ENCODE measurements around the gene PKNOX2.

Gene PKNOX2

DNA sequence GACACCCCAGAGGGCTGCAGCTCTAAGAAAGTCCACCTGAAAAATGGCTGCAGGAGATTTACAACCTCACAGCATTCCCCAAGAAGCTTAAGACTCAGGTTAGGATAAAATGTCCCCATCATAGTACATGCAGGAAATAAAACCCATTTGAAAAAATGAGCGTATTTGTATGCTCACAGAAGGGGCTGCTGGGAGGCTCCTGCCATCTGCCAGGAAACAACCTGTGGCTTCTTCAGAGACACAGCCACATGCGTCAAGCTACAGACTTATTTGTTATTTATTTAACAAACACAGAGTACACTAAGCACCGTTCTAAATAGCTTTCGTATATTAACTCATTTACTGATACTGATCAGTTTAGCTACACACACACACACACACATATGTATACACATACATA is 258.1 kb downstream of the PKNOX2 start:
- no peak for DNase-seq

GRCh38 chr11:125423247-125423849 is 258.8 kb downstream of the PKNOX2 start:
- DNase-seq, result peak; percentile 35

- DNase-seq, result no peak
Observed at GRCh38 chr11:125425601-125426000, 261.1 kb downstream of the PKNOX2 start.

DNA sequence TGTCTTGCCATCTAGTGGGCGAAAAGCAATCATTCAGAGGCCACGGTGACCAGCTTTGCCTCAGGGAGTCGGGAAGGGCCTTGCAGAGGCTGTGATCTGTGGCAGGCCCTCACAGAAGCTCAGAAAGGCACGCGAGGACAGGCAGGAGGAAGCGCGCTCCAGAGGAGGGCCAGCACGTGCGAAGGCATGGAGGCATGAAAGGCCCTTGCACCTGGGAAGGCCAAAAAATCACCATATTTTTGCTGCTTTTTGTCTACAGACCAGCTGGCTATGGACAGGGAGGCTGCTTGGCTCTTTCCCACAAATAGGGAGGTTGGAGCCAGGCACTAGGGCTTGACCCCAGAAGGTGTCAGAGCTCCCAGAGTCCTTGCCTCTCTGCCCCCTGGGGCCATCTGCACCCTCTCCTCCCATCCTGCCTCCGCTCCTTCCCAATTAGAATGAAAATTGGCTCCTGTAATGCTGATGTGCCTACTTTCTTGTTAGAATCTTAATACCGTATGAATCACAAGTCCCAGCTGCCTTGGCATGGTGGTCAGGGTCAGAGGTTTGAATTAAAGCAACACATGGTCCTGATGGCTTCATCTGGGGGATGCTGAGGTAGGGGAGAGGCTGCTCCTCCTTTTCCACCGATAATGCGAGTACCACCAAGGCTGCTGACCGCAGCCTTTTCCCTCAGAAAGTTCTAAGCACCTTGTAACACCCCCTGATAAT is 262.4 kb downstream of the PKNOX2 start:
- DNase-seq, result no peak

DNA sequence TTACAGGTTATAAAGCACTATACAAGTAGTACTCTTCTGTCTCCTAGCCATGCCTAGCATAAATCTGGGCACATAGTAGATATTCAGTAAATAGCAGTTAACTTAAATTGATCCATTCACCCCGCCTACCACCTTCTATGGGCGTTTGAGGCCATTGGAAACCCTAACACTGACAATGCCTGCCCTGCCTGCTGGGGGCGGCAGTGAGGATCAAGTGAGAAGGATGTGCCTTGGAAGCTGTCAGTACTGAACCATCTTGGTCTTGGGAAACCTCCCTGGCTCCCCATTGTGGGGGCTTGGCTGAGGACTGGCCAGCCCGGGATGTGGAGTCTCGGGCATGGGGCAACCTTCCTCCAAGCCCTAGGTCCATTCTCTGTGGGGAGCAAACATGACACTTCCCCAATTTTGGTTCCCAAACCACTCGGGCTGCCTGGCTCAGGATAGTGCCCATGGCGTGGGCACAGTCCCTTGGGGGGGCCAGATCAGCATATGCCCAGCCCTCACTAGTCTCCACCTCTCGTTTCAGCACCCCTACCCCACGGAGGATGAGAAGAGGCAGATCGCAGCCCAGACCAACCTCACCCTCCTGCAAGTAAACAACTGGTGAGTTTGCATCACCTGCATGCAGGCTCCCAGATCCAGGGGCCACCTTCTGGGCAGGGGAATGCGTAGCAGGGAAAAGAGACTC is 264.1 kb downstream of the PKNOX2 start:
- DNase-seq, result peak; percentile 13

DNA sequence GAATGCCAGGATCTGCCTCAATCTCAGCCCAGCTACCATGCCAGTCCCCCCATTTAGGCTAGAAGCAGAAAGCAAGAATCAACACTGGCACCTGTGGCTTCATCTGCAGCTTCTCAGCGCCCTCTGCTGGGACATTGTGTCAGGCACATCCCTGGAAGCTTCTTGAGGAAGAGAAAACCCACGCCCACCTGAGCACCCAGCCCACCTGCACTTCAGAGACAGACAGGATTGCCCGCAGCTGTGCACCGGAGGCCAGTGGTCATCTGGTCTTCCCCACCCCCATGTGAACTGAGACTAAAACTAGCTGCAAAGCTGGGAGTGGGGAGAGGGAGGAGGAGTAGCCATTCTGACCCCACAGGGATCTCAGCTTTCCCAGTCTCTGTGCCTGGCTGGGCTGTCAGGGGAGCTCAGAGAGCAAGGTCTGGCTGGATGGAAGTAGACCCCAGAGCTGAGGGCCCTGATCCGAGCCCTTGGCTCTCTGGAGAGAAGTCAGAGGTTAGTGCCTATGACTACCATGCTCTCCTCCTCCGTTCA is 264.7 kb downstream of the PKNOX2 start:
- DNase-seq, result peak; percentile 64

GRCh38 chr11:125429807-125430678 is 265.5 kb downstream of the PKNOX2 start:
- no peak for DNase-seq

GRCh38 chr11:125431009-125431408 is 266.5 kb downstream of the PKNOX2 start:
- DNase-seq, result no peak

GRCh38 chr11:125431481-125431880 is 266.9 kb downstream of the PKNOX2 start:
- DNase-seq, result no peak

DNA sequence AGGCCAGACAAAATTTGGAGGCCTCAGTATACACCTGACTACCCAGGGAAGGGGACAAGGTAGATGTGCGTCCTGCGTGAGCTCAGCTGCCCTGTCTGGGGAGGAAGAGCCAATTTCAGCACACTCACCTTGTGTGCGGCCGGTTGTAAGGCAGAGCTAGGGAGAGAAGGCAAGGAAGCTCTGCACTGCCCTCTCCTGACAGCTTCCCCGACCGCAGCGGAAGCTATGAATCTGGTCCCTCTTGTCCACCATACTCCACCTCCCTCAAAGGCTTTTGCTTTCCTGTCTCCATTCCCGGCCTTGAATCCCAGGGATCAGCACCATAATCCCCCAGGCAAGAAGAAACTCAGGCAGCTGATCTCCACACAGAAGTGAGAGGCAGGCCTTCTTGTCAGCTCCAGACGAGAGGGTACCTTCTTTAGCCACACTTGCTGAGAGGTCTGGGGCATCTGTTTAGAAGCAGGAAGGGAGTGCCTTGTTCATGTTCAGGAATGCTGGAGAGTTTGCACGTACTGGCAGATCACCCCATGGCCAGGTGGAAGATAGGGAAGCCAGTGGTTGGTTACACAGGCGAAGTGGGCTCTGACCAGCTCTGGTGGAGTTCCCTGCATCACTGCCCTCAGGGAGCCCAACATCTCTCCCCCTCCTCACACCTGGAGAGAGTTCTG is 269.0 kb downstream of the PKNOX2 start:
- DNase-seq, result peak; percentile 55

- no peak for DNase-seq
Observed at GRCh38 chr11:125435461-125436238, 271.1 kb downstream of the PKNOX2 start.

DNA sequence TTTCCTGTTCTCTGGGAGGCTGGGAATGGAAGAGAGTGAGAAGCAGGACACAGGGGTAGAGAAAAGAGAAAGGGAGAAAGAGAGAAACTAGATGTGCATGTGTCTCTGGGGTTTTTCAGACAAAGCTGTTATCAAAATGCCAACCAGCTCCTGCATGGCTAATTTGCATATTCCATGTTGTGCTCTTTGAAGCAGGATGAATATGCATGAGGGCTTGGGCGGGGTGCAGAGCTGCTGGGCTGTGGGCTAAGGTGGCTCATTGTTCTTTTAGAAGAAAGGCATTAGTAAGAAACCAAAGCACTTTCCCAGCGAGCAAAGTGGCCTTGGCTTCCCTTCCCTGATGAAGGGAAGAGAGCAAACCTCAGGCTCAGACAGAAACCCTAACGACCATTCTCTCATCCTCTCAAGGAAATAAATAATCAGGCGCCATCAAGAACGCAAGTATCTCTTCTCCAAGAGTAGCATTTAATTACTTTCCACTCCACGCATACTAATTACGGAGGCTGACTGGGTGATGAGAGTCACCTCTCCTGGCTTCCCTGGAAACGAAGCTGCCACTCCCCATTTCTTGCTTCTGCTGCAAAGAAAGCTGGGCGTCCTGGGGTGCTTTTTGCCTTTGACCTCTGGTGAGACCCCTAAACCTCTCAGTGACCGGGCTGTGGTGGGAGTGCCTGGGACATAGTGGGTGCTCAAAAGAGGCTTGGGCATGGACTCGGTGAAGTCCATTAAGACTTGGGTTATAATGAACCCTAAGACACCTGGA is 277.3 kb downstream of the PKNOX2 start:
- DNase-seq, result no peak

- DNase-seq, result no peak
Observed at GRCh38 chr11:125442946-125443345, 278.4 kb downstream of the PKNOX2 start.

DNA sequence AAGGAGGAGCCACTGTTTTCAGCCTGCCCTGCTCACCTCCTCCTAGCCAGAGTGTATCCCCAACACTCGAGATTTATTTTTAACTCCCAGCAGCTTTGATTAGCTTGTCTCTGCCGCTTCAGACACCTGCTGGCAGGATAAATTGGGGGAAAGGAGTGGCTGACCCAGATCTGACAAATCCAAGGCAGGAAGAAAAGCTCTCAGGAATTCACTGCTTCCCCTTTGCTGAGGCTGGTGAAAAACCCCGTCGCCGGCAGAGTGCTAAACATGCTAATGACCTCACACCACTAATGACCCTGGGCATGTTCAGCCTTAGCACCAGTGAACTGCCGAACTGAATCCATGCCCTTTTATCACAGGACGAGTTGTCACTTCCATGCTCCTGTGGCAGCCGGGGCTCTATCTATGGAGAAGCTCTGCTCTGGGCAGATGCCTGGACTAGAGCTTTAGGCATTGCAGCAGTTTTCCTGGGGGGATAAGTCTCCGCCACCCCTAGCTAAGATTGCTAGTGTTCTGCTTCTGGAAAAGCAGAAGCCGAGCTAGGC is 279.3 kb downstream of the PKNOX2 start:
- no peak for DNase-seq

GRCh38 chr11:125445731-125446130 is 281.2 kb downstream of the PKNOX2 start:
- DNase-seq, result no peak

- no peak for DNase-seq
Observed at GRCh38 chr11:125446279-125446678, 281.7 kb downstream of the PKNOX2 start.

DNA sequence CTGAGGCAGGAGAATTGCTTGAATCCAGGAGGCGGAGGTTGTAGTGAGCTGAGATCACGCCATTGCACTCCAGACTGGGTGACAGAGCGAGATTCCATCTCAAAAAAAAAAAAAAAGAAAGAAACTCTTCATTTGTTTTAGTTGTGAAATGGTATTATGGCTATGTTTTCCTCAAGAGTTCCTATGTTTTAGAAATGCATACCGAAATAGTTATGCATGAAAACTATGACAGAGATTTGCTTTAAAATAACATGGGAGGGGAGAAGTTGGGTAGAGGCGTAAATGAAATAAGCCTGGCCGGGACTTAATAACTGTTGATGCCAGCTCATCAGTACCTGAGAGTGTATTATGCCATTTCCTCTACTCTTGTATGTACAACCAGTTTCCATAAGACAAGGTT is 283.2 kb downstream of the PKNOX2 start:
- no peak for DNase-seq

DNA sequence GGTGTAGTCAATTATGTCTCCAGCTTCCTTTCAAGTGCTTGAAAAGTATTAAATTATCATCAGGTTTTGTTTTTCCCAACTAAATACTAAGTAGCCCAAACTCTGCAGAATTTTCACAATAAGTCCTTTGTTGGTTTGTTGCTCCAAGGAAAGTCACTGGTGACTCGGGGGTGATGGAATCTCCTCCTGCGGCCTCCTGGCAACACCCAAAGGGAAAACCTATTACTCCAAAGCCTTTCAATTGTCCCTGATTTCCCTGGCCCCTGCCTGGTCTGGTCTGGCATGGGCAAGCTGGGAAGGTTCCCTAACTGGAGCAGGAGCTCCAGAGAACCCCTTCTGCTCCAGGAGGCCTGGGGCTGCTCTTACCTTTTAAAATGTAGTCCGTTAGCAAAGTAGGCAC is 283.6 kb downstream of the PKNOX2 start:
- DNase-seq, result no peak

- no peak for DNase-seq
Observed at GRCh38 chr11:125449565-125449964, 285.0 kb downstream of the PKNOX2 start.

GRCh38 chr11:125451400-125452124 is 287.0 kb downstream of the PKNOX2 start:
- no peak for DNase-seq
